HG03432 (cell line): Measurements from ENCODE around the gene GPC4.
"Not testable (repeated sequence)": the region's sequence is repeated elsewhere in the genome, so short reads cannot be mapped to it uniquely, and the experiment has no call there.

Experiments
- ATAC-seq: cut with Tn5 transposase; IDR thresholded peaks from one replicate; pipeline ENCODE4 v1.9.1; 2021; ENCODE audit warnings: mild to moderate bottlenecking, moderate library complexity; ENCODE audit not compliant: unreplicated experiment

Gene GPC4

GRCh38 chrX:133307637-133308498, 107.4 kb downstream of the GPC4 start:
- ATAC-seq = no peak

DNA sequence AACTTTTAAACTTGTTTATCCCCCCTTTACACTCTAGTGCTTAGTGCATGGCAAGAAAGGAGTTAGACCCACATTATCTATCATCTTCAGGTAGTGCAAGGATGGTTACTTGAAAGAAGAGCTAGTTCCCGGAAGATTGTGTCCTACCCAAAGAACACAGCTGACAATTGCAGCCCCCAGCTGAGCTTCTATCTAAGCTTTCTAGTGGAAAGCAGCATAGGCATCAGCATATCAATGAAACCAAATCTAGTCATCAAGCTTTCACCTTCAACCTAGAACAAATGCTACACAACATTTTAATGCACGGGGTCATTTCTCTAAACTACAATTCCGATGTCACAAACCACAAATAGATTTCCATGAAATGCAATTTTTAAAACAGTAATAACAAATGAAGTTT, 108.2 kb downstream of the GPC4 start:
- no peak for ATAC-seq

GRCh38 chrX:133306316-133306715, 109.0 kb downstream of the GPC4 start:
- no peak for ATAC-seq

DNA sequence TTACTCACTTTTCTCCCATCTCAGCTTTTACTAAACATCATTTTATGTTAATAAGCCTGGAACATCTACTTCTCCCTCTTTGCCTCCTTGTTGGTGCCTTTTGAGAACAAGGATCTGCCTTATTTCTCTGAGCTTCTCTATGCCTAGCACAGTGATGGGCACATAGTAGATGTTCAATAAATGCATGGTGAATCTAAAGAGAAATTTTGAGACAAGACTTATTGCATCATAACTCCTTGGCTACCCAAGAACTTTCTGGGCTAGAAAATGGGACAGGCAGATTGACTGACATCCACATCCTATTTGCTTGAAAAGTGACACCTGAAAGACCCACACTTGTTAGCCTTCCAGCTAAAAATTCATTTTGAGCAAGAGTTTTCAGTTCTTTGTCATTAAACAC, 109.9 kb downstream of the GPC4 start:
- no peak for ATAC-seq

GRCh38 chrX:133302775-133303445, 112.4 kb downstream of the GPC4 start:
- no peak for ATAC-seq

DNA sequence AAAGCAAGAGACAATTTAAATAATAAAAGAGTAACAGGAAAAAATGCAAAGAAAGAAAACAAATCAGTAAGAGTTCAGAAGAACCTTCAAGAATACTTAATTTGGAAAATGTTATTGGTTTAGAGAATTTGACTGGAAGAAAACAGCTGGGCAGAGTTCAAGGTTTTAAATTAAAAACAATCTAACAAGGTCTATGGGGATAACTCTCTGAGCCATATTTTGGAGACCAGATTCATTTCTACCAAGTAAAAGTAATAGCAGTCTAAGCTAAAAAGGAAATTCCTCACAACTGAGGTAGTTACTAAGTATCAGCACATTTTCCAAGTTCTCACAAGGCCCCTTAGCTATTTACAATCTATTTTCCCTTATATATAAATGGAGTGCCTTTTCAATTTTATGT, 114.7 kb downstream of the GPC4 start:
- no peak for ATAC-seq

DNA sequence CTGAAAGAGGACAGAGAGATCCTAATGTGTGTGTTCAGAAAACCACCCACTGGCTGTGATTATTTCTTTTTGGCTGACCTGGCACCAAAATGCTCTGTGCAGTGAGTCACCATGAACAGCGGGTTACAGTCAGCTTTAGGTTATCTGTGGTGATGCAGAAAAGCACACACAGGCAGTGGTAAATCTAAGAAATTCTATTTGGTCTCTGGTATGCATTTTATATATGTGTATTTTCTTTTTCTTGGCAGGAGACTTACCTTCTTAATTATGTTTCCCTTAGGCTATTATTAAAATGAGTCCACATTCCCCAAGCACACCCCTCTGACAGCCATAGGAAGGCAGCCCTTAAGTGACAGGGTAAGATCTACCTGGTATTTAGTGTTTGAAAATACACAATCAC, 118.0 kb downstream of the GPC4 start:
- ATAC-seq = no peak

- ATAC-seq = no peak
These were observed 121.2 kb downstream of the GPC4 start for GRCh38 chrX:133294126-133294525.

GRCh38 chrX:133290076-133290475, 125.2 kb downstream of the GPC4 start:
- ATAC-seq = no peak

DNA sequence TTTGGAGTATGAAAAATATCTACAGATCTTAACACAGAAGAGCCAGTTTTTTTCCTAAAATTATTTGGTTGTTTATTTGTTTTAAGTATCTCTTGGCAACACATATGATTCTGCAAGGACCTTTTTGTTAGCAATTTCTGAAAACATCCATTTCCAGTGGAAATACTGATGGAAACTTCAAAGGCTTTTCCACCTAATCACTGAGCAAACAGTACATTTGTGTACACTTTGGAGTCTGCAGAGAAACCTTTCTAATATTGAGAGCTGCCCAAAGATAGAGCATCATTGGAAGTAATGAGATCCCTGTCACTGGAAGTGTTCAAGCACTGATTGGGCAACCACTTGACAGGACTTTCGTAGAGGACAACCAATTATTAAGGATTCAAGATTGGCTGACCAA, 127.4 kb downstream of the GPC4 start:
- no peak for ATAC-seq

DNA sequence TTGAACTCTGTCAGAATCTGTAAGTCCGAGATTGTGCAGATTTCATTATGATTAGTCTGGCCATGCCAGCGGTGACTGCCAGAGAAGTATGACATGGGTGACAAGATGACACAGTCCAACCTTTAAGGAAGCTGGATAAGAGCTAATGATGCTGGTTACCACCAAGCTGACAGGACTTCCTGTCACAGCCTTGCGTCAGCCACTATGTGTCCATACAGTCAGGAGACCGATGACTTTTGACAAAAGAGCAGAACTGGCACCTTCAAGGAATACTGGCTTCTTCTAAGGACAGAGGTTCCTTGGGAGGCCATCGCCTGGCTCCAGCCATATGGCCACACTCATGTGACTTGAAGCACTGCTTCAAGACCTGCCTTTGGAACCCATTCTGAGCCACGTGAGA, 129.9 kb downstream of the GPC4 start:
- ATAC-seq = no peak

DNA sequence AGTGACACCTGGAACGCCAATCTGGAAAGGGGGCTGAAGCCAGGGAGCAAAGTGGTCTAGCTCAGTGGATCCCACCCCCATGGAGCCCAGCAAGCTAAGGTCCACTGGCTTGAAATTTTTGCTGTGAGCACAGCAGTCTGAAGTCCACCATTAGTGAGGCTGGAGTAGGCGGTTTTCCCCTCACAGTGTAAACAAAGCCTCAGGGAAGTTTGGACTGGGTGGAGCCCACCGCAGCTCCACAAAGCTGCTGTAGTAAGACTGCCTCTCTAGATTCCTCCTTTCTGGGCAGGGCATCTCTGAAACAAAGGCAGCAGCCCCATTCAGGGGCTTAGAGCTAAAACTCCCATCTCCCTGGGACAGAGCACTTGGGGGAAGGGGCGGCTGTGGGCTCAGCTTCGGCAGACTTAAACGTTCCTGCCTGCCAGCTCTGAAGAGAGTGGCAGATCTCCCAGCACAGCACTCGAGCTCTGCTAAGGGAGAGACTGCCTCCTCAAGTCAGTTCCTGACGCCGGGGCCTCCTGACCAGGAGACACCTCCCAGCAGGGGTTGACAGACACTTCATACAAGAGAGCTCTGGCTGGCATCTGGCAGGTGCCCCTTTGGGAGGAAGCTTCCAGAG, 136.1 kb downstream of the GPC4 start:
- ATAC-seq = not testable (repeated sequence)

DNA sequence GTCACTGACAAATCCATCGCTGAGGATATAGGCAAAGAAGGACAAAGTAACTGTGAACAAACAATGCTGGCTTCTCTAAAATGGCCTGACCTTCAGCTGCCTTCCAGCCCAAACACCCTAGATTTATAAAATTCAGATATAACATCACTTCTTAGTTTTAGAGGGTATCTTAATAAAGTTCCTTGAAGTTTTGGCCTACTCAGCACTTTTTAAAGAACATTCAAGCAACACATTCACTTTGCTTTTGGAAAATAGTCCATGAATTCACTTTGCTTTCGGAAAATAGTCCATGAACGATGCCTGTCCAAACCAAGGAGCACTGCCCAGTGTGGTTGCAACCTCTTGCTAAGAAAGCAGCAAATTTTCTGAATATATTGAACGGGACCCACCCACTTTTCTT, 142.1 kb downstream of the GPC4 start:
- no peak for ATAC-seq

DNA sequence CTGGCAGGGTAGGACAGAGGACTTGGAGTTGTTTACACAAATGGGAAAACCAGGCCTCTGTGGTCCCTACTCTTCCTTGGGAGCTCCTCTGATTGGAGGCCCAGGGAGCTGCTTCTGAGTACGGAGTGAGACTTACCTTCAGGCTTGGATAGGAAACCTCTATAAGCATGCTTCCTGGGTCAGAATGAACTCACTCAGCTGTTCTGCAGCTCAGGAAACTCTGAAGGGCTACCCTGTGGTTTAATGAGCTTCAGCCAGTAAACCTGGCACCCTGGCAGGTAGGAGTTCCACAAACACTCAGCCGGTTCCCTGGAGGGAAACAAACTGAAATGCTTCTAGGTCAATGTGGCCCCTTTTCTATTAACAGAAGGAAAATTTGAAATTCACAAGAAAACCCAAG, 146.1 kb downstream of the GPC4 start:
- no peak for ATAC-seq

- no peak for ATAC-seq
These were observed 147.7 kb downstream of the GPC4 start for GRCh38 chrX:133267621-133268020.

- no peak for ATAC-seq
These were observed 150.0 kb downstream of the GPC4 start for GRCh38 chrX:133265331-133265730.

GRCh38 chrX:133258481-133258880, 156.8 kb downstream of the GPC4 start:
- no peak for ATAC-seq

GRCh38 chrX:133254666-133255065, 160.6 kb downstream of the GPC4 start:
- no peak for ATAC-seq

DNA sequence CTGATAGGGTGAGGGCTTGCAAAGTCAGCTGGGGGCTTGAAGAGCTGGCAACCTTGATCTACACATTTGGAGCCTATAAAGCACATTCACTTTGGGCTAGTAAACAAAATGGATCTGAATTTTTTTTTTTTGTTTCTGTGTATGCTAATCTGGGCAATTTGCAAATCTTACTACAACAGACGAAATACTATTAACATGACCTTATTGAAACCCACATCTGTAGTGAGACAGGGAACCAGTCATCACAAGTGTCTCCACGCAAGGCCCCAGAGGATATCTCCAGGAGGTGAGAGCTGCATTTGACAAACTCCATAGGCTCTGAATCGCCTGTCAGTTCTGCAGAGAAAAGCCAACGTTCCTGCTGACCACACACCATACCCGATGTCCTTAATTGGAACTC, 164.1 kb downstream of the GPC4 start:
- ATAC-seq = no peak

- no peak for ATAC-seq
These were observed 164.8 kb downstream of the GPC4 start for GRCh38 chrX:133250184-133251100.
